ENCODE results near the gene DENND1B.
A peak's percentile ranks its signal among the peaks of the same experiment; 100 is the strongest.

The DENND1B gene

DNA sequence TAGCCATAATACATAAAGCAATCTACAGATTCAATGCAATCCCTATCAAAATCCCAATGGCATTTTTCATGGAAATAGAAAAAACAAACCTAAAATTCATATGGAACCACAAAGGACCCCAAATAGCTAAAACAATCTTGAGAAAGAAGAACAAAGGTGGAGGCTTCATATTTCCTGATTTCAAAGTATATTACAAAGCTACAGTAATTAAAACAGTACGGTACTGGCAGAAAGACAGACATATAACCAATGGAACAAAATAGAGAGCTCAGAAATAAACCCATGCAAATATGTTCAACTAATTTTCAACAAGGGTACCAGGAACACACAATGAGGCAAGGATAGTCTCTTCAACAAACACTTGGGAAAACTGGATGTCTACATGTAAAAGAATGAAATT is 87.0 kb downstream of the DENND1B start:
- TF ChIP-seq, protein P1, sequence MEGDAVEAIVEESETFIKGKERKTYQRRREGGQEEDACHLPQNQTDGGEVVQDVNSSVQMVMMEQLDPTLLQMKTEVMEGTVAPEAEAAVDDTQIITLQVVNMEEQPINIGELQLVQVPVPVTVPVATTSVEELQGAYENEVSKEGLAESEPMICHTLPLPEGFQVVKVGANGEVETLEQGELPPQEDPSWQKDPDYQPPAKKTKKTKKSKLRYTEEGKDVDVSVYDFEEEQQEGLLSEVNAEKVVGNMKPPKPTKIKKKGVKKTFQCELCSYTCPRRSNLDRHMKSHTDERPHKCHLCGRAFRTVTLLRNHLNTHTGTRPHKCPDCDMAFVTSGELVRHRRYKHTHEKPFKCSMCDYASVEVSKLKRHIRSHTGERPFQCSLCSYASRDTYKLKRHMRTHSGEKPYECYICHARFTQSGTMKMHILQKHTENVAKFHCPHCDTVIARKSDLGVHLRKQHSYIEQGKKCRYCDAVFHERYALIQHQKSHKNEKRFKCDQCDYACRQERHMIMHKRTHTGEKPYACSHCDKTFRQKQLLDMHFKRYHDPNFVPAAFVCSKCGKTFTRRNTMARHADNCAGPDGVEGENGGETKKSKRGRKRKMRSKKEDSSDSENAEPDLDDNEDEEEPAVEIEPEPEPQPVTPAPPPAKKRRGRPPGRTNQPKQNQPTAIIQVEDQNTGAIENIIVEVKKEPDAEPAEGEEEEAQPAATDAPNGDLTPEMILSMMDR (conservative IDR thresholded peaks at IDR 0.05; ENCODE audit: low read depth) = no peak
- POLR2A ChIA-PET (ENCODE audit: low non-redundant PET) = no interaction called here
- H3K27ac ChIP-seq = no peak overlapping the region
- CTCF ChIA-PET = interaction anchor here (0.6 to 0.8 kb wide), 2 partner anchors 103 to 181 kb away, joined by 3 to 4 read pairs; no protein-coding TSS in a partner anchor
- DNase-seq (ENCODE audit: low spot score) = no peak

DNA sequence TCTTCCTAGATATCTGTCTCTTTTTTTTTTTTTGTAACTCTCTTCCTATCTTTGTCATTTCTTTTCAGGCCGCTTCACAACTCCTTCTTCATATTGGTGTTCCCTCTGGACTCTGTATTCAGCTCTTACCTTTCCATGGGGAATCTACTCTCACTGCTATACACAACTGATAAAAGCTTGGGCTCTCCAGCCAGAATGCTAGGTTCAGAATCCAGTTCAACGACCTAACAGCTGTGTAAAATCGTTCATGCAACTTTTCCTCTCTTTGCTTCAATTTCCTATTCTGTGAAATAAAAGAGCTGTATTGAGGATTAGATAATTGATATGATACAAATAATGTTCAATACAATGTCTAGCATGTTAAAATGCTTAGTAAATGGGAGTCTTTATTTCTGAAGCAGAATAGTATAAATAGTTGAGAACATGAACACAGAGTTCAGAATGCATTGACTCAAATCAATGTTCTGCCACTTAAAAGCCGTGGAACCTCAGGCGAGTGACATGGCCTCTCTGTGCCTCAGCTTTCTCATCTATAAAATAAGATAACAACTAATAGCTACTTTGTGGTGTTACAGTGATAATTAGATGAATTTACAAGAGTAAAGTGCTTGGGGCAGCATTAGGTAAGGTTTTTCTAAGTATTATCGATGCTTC is 88.5 kb downstream of the DENND1B start:
- no peak for DNase-seq (ENCODE audit: low spot score)
- POLR2A ChIA-PET (ENCODE audit: low non-redundant PET) = no interaction called here

DNA sequence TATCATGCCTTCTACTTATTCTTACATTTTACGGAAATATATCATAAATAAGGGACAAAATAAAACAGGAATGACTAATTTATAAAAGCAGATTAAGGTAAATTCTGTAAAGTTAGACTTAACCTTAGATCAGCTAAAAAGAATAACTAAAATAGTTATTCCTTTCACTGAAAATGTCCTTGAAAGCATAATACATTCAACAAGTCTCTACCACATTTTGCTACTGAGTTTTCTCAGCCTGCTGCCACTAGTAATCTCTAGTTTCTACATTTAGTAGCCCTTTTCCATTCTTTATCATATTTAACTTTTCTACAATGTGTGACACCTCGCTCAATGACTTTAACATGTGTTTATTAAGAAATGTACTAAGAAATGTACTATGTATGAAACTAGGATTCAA is 89.0 kb downstream of the DENND1B start:
- H3K27ac ChIP-seq = no peak overlapping the region
- ChIA-PET CTCF (no interaction called here), POLR2A (ENCODE audit: low non-redundant PET) (no interaction called here)
- TF ChIP-seq, protein P1 (conservative IDR thresholded peaks at IDR 0.05; ENCODE audit: low read depth) = no peak
- no peak for DNase-seq (ENCODE audit: low spot score)

More for the DNA sequence above, 88.5 kb downstream of the DENND1B start:
- CTCF ChIA-PET = no interaction called here
- TF ChIP-seq, protein P1 (conservative IDR thresholded peaks at IDR 0.05; ENCODE audit: low read depth) = no peak
- no peak overlapping the region for H3K27ac ChIP-seq

DNA sequence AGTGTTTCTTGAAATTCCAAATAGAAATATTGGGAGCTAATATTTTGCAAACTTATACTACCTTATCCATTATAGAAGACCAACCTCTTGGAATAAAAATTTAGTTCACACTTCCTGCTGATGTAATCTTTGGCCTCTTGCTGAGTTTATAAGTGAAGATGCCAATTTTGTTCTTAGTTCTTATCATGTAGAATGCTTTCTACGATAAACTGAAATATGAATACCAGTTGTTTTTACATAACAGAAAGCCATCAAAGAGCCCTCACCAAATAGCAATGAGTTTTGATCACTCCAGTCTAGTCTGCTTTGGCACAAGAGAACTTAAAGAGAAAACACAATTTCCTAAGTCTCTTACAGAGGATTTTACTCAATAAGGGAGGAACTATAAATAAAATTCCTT is 89.5 kb downstream of the DENND1B start:
- TF ChIP-seq, protein P1 (conservative IDR thresholded peaks at IDR 0.05; ENCODE audit: low read depth) = no peak
- DNase-seq (ENCODE audit: low spot score) = no peak
- H3K27ac ChIP-seq = no peak overlapping the region
- ChIA-PET CTCF (interaction anchor here (0.5 kb wide), 1 partner anchor 20 kb away, joined by 3 read pairs; no protein-coding TSS in a partner anchor), POLR2A (ENCODE audit: low non-redundant PET) (no interaction called here)

DNA sequence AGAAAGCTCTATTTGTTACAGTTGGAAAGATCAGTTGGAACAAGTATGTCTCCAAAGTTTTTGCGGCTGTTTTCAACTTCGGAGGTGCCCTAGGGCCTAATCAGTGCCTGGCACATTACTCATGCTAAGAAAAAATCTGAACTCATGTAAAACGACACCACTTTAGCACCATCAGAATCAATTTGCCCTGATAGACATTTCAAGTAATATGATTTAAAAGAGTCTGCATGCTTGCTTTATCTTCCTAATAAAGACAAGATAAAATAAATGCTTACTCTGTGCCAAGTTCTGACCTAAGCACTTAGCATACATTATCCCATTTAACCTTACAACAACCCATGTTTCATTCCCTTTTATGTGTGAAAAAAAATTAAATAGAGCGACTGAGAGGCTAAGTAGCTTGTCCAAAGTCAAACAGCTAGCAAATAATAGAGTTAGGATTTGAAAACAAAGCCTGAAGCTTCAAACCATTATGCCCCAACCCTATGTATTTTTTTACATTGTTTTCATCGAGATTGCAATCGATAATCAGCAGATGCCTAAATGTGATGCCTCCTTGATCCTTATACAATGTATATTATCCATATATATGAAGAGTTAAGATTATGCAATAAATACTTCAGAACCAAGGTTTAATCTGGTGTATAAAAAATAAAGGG is 91.3 kb downstream of the DENND1B start:
- H3K27ac ChIP-seq = no peak overlapping the region
- CTCF ChIA-PET = interaction anchor here (0.5 to 1.0 kb wide), 4 partner anchors 9 to 1941 kb away, joined by 3 to 7 read pairs (median 5); no protein-coding TSS in a partner anchor
- DNase-seq (ENCODE audit: low spot score) = peak; percentile 64
- TF ChIP-seq, protein P1 (conservative IDR thresholded peaks at IDR 0.05; ENCODE audit: low read depth) = no peak
- POLR2A ChIA-PET (ENCODE audit: low non-redundant PET) = no interaction called here

DNA sequence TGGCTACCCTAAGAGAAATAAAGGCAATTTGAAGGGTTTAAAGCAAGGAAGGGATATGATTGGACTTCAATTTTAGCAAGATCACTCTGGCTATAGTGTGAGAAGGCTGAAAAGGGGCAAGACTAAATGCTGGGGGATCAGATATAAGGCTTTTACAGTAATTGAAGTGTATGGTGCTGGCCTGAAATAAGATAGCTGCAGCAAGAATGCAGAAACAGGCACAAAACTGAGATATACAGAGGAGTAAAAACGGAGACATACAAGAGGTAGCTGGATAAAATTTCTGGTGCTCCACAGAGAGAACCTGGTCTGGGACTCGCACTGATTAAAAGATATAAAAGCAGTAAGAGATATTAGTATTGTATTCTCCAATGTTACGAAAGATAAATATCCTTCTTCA is 92.0 kb downstream of the DENND1B start:
- POLR2A ChIA-PET (ENCODE audit: low non-redundant PET) = no interaction called here
- CTCF ChIA-PET = interaction anchor here (0.5 to 1.0 kb wide), 2 partner anchors 10 to 683 kb away, joined by 7 read pairs; no protein-coding TSS in a partner anchor
- TF ChIP-seq, protein P1 (conservative IDR thresholded peaks at IDR 0.05; ENCODE audit: low read depth) = no peak

More for the DNA sequence above, 92.0 kb downstream of the DENND1B start:
- H3K27ac ChIP-seq = no peak overlapping the region
- no peak for DNase-seq (ENCODE audit: low spot score)

Measured in RWPE1 (cell line).